TTC549 (cell line): ENCODE results near the gene CIB4.

ENCODE experiments used
- FAIRE-seq: peaks from 2 replicates; lab custom pipeline; 2012; peaks lifted over from hg19 to GRCh38; lab: Jason Lieb, UNC

Gene CIB4

DNA sequence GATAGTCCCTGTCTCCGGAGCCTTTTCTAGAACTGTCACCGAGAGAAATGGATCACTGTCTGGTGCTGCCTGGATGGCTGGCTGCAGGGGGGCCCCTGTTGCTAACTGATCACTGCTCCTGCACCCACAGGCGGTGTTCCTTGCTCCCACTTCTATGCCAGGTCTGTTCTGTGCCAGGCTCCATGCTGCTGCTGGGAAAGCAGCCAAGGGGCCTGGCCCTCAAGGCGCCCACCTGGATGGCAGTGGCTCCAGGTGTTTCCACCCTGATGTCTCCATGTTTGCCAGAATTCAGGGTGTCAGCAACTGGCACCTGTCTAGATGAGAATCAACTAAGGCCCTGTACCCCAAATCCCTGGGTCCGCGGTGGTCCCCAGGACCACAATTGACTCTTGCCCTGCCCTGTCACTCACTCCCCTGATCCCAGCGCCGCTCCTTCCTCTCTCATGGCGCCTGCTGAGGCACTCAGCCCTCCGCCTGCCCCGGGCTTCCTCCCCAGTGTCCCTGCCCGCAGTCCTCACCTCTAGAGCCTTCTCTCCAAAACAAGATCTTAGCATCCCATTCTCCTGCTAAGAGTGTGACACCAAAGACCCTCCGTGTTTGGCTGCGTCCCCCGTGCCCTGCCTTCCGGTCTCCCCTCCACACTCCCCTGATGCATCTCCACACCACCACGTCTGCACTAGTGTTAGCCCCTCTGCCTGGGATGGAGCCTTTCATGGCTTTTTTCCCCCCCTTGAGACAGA is 90.7 kb downstream of the CIB4 start:
- FAIRE-seq, result no peak

GRCh38 chr2:26542676-26543505 is 98.3 kb downstream of the CIB4 start:
- no peak for FAIRE-seq

DNA sequence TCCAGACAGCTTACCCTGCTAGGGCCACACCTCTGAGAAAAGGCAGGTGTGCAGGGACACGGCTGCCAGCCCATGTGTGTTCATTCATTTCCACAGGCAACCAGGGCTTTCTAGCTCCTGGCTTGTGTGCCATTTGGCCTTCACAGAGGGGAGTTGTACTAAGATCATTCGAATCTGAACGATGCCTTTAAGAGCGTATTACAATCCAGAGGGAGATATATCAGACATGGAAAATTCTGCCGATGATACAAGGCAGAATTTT is 99.0 kb downstream of the CIB4 start:
- no peak for FAIRE-seq

- no peak for FAIRE-seq
Observed at GRCh38 chr2:26541401-26542193, 99.6 kb downstream of the CIB4 start.

DNA sequence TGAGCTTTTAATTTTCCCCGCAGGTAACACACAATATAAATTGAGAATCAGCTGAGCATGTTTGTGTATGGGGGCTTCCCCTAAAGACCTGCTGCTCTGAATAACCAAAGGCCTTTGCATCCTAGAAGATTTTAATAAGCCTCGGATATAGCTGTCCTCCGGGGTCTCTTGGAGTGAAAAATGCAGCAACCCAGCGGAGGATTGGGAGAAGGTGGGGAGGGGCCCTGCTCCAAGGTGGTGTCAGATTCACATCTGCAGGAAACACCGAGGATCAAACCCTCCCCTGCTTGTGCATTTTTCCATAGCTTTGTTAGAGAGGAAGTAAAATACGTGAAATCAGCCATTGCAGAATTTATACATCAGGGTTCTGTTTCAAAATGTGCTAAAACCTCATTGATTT is 100.2 kb downstream of the CIB4 start:
- no peak for FAIRE-seq

DNA sequence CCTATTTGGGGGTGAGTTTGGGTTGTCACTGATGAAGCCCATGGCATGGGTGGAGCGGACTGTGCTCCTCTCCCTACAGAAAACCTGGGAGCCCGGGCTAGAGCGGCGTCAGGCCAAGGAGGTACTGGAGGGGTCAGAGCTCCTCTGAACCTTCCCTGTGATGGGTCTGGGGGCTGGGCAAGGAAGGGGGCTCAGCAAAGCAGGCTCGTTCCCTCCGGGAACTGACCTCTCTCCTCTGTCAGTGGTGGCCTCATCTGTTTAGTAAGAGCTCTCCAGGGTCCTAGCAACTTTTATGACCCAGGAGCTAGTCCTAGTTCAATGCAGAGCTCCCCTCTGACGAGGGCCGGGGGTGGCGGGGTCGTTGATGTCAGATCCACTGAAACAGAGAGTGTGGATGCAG is 100.9 kb downstream of the CIB4 start:
- FAIRE-seq, result no peak

DNA sequence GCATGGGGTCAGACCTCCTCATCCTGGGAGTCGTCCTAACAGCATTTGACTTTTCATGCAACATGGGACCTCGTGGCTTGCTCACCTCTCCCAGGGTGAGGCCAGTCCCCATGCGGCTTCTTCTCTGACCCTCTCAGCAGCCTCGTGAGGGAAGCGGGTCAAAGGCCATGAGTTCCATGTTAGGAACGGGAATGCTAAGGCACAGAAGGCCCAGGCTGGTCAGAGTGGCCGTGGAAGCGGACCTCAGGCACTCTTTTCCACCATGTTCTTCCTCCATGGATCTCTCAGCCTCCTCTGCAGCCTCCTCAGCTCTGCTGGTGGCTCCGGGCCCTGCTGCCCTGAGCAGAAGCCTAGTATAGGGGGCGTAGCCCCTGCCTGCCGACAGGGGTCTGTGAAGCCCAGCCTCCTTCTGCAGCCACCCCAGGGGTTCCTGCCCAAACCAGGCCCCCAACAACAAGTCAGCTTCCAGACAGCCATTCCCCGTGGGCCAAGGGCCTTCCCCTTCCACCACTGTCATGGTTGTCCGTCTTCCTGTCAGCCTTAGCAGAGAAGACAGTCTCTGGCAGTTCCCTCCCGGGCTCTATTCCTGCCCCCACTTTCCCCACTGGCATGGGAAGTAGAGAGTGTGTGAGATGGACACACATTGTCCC is 103.2 kb downstream of the CIB4 start:
- no peak for FAIRE-seq

DNA sequence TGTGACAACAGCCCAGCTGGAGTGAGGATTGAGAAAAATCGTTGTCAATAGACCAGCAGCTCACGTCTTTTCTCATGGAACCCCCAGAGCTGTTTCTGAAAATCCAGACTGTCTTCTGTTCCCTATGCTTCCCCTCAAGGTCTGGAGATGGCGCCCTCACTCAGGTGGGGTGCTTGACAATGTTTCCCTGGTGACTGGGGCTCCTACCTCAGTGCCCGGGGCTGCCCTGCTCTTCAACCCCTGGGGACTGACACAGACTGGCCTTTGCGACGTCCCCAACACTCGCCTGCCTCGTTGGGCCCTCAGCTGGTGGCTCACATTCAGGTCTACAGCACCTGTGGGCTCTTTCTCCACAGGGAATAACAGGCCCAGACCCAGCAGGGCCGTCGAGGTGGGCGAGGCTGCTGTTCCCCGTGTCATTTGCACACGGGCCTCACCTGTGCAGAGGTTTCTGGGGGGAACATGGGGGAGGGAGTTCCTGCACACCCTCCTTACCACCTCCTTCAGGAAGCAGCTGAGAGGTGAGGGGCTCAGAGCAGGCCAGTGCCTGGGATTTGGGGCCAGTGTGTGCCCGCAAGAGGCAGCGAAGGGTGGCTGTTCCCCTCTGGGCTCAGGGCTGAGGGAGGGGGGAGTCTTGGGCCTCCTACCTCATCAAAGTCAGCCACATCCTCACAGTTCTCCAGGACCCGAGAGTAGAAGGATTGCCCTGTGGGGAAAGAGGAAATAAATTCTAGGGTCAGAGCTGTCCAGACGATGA is 103.9 kb downstream of the CIB4 start:
- no peak for FAIRE-seq

DNA sequence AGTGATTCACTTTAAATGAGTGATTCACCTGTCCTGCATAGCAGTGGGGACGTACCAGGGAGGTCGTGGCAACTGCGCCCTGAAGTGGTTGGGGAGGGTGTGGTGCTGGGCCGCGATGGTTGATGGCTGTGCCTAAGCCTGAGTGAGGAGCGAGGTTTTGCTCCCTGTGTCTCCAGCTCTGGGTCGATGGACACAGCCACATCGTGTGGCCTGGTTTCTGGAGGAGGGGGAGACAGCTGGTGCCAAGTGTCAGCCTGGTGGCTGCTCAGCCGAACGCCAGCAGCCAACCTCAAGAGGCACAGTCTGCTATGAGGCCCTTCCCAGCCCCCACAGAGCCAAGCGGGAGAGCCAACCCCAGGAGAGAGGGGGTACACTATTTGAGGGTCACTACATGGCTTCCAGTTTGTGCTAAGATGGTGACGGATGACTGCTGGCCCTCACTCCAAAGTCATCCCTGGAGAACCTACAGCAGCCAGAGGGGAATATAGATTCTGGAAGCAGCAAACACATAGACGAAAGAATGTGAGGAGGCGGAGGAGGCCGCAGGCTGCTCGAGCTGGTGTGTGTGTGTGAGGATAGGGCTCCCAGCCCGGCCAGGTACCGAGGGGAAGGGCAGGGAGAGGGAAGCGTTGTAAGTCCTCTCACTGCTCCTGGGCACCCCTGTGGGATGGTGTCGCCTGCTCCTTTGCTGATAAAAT is 104.6 kb downstream of the CIB4 start:
- no peak for FAIRE-seq

GRCh38 chr2:26535663-26536275 is 105.4 kb downstream of the CIB4 start:
- no peak for FAIRE-seq

DNA sequence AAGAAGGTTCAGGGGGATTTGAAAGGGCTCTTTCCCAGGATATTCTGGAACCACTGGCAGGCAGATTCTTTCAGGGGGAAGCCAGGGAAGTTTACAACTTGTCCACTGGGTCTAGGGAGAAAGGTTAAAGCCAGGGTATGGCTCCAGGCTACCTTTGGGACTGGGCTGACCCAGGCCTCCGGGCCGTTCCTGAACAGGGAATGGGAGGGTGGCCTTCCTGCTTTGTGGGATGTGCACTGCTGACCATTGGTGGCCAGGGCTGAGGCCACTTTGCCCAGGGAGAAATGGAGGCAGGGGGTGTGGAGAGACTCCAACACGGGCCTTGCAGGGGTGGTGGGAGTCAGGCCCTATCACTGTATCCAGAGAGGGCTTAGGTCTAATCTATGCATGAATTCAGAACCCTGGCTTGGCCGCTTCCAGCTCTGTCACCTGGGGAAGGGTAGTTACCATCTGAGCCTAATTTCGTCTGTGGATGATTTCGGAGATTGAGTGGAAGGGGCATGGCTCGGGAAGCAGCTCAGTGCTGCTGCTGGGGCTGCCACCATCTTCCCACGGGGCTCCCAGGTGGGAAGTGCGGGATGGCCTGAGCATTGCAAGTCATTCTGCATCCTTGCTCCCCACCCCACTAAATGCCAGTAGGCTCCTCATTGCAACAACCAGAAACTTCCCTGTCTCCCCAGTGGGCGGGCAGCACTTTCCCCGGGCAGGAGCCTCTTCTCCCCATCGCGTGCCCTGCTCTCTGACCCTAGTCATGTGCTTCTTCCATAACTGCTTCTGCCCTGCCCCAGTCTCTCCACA is 106.1 kb downstream of the CIB4 start:
- FAIRE-seq, result no peak

DNA sequence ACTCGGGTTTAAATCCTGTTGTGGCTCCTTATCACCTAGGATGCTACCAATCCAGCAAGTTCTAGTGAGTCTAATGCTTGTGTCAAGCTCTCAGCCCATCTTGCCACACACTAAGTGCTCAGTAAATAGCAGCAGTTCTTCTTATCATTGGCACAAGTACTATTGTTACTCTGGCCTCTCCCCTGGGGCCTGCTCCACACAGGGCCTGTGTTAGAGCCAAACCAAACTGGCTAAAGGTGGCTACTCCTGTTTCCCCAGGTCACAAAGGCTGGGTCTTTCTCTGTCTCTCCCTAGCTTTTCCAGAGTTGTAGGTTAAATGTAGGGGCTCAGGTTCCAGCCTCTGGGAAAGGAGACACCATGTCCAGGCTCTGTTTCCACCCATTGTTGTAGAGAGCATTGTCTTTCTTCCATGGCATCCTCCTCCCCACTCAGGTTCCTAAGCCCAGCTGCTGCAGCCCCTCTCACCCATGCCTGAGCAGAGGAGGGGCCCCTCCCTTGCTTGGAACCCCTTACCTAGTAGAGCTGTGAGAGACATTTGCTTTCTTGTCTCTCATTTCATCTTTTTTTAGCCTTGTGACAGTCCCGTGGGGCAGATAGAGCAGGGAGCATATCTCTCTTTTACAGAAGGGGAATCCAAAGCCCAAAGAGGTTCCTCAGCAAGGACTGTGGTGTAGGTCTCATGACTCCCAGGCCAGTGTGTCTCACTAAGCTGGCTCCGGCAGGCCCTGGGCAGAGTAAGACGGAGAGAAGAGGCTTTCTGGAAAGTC is 106.9 kb downstream of the CIB4 start:
- FAIRE-seq, result no peak

DNA sequence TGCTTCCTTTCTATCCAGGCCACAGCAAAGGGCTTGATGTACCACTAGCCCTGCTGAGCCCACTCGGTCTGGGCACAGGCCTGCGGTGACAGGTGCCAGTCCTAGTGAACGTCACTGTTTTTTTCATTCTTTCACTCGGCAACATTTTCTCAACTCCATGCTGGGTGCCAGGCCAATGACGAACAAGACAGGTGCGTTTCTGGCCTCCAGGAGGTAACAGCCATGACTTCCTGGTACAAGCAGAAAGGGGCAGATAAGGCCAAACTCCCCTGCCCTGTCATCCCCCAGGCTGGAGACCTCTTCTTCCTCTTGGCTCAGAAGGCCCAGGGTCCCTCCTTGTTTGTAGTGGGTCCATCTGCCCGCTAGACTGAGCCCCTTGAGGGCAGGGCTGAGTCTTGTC is 107.5 kb downstream of the CIB4 start:
- no peak for FAIRE-seq

DNA sequence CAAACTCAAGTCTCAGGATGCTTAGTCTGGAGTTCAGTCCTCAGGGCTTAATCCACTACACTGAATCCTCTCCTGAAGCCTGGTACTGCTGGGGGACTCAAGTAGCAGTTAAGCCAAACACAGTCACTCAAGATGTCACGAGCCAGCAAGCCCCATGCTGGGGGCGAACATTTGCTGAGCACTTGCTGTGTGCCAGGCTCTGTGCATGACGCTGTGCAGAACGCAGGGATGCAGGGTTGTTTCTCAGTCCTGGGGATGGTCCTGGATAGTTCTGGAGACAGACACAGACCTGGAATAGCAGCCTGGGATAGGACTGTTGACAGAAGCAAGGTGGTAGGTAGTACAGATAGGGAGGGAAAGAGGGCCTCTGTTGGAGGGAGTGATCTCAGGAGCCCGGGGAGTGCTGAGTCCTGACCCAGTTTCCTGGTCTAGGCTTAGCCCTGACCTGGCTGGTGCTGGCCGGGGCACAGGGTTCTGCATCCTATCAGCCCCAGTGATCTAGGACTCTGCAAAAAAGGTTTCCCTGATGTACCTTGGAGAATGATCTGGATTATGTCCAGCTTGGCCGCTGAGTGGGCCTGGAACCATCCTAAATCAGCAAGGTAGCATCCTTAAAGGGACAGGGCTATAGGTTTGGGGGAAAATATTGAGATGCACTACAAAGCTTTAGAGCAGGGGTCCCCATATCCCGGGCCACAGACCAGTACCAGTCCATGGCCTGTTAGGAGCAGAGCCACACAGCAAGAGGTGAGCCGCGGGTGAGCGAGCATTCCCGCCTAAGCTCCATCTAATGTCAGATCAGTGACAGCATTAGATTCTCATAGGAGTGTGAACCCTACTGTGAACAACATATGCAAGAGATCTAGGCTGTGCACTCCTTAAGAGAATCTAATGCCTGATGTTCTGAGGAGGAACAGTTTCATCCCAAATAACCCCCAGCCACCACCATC is 108.6 kb downstream of the CIB4 start:
- no peak for FAIRE-seq
